AG09319 (cell line): ENCODE data around the gene DNAJC15.

Source experiments
- DNase-seq: peaks from one replicate; pipeline ENCODE4 v3.0.0-alpha.2; 2010; ENCODE audit warnings: low read depth; ENCODE audit errors: extremely low read depth
- CTCF ChIP-seq: IDR thresholded peaks from 2 replicates; pipeline ENCODE4 v1.5.1; 2011; ENCODE audit warnings: low read depth, mild to moderate bottlenecking, inconsistent platforms, low read length, moderate library complexity

The DNAJC15 gene

GRCh38 chr13:43110658-43111057, 87.3 kb downstream of the DNAJC15 start:
- no peak for DNase-seq
- TF ChIP-seq CTCF, result no peak

- DNase-seq, result no peak
- TF ChIP-seq CTCF, result no peak
Observed at GRCh38 chr13:43111559-43112400, 88.4 kb downstream of the DNAJC15 start.

GRCh38 chr13:43113603-43114002, 90.2 kb downstream of the DNAJC15 start:
- no peak for DNase-seq
- no peak for TF ChIP-seq CTCF

GRCh38 chr13:43114504-43114903, 91.1 kb downstream of the DNAJC15 start:
- TF ChIP-seq CTCF, result no peak

GRCh38 chr13:43115141-43115540, 91.8 kb downstream of the DNAJC15 start:
- TF ChIP-seq CTCF, result no peak
- no peak for DNase-seq

More at GRCh38 chr13:43114504-43114903, 91.1 kb downstream of the DNAJC15 start:
- no peak for DNase-seq

- DNase-seq, result no peak
- no peak for TF ChIP-seq CTCF
Observed at GRCh38 chr13:43116242-43116641, 92.9 kb downstream of the DNAJC15 start.

- DNase-seq, result no peak
- no peak for TF ChIP-seq CTCF
Observed at GRCh38 chr13:43118521-43118920, 95.1 kb downstream of the DNAJC15 start.
